Fibroblast of lung (primary cell): Measurements from ENCODE around the gene SGSH. TPM values are rescaled to one million over a fixed set of nuclear protein-coding genes. Genes with fewer than 3 reads are reported as not detected.

Experiments used
- DNase-seq, 2 donors: peaks; one replicate each; pipeline versions ENCODE4 v3.0.0 to v3.0.0-alpha.2; 2010; ENCODE audit warnings: low read depth in 2 of 2
- H2AFZ ChIP-seq: 2 replicates; pipeline ENCODE4 v1.5.1; 2012; ENCODE audit warnings: low read length, control low read depth, inconsistent platforms
- H3K27ac ChIP-seq: 2 replicates; pipeline ENCODE4 v1.5.1; 2011; ENCODE audit warnings: low read length, control low read depth; ENCODE audit not compliant: insufficient read depth
- H3K27me3 ChIP-seq: 2 replicates; pipeline ENCODE4 v1.5.1; 2011; ENCODE audit warnings: mild to moderate bottlenecking, low read length; ENCODE audit not compliant: control insufficient read depth, insufficient read depth
- H3K36me3 ChIP-seq: 2 replicates; pipeline ENCODE4 v1.5.1; 2011; ENCODE audit warnings: low read length; ENCODE audit not compliant: control insufficient read depth, insufficient read depth
- H3K4me1 ChIP-seq: 2 replicates; pipeline ENCODE4 v1.5.1; 2011; ENCODE audit warnings: low read length; ENCODE audit not compliant: control insufficient read depth, insufficient read depth; ENCODE audit errors: extremely low read depth
- H3K4me2 ChIP-seq: 2 replicates; pipeline ENCODE4 v1.5.1; 2011; ENCODE audit warnings: low read length, control low read depth; ENCODE audit not compliant: insufficient read depth; ENCODE audit errors: extremely low read depth
- H3K4me3 ChIP-seq, 4 experiments: fragments of 200-600 bp in 1 of 4; sonication (generic) in 1 of 4; replicated peaks in 1 of 4; 2 replicates each; pipeline ENCODE4 v1.5.1; 2011 to 2016; ENCODE audit warnings: low read length in 4 of 4, low read depth in 3 of 4, mild to moderate bottlenecking in 3 of 4, control low read depth in 2 of 4, inconsistent platforms in 1 of 4, mixed read lengths in 1 of 4; ENCODE audit not compliant: insufficient read depth in 1 of 4; ENCODE audit errors: control extremely low read depth in 1 of 4
- H3K79me2 ChIP-seq: 2 replicates; pipeline ENCODE4 v1.5.1; 2012; ENCODE audit warnings: mild to moderate bottlenecking, low read length, inconsistent platforms; ENCODE audit not compliant: control insufficient read depth, insufficient read depth
- H3K9ac ChIP-seq: 2 replicates; pipeline ENCODE4 v1.5.1; 2011; ENCODE audit warnings: mild to moderate bottlenecking, low read length, control low read depth; ENCODE audit not compliant: insufficient read depth
- H3K9me3 ChIP-seq: 2 replicates; pipeline ENCODE4 v1.5.1; 2012; ENCODE audit warnings: low read depth, low read length; ENCODE audit not compliant: control insufficient read depth, insufficient read depth
- H4K20me1 ChIP-seq: 2 replicates; pipeline ENCODE4 v1.5.1; 2011; ENCODE audit warnings: low read length; ENCODE audit not compliant: control insufficient read depth, insufficient read depth; ENCODE audit errors: extremely low read depth
- EZH2 ChIP-seq: IDR thresholded peaks from 2 replicates; pipeline ENCODE4 v1.5.1; 2012; ENCODE audit warnings: low read length, control low read depth, mild to moderate bottlenecking; ENCODE audit errors: missing control alignments
- polyA plus RNA-seq, 2 donors: library from polyadenylated mRNA; depleted of rRNA in 1 of 2; stranded (reverse) in 1 of 2; unstranded in 1 of 2; fragments of >200 nt; gene quantifications; 2 replicates each; pipeline ENCODE4 v1.2.1, GENCODE V29; 2011 to 2012; ENCODE audit warnings: missing spikeins in 1 of 2
- total RNA-seq: library from RNA; depleted of rRNA; stranded (reverse); fragments of >200 nt; gene quantifications from 2 replicates; pipeline ENCODE4 v1.2.1, GENCODE V29; 2014
- TF ChIP-seq, protein P1 (sequence below), 2 donors: IDR thresholded peaks in 1 of 2; conservative IDR thresholded peaks in 1 of 2; 1 replicate in 1 of 2; 2 replicates in 1 of 2; pipeline ENCODE4 v1.5.1; 2011 to 2012; ENCODE audit warnings: low read length in 2 of 2, control low read depth in 1 of 2, inconsistent platforms in 1 of 2, low read depth in 1 of 2, mild to moderate bottlenecking in 1 of 2

SGSH gene
- total and polyA plus RNA-seq, 2 donors (not counting 1 experiment from before 2014, with no cell fraction given) = 26.9 to 57.2 TPM

DNA sequence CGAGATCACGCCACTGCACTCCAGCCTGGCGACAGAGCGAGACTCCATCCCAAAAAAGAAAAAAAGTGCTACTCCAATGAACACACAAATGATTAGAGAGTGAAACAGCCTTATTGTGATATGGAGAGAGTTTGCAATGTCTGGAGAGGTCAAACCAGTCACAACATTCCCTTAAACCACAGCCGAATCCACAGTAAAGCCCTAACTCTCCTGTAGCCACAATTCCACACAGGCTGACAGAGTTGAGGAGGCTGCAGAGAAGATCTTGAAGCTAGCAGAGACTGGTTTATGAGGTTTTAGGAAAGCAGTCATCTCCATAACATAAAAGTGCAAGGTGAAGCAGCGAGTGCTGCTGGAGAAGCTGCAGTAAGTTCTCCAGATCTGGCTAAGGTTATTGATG is 47.3 kb upstream of the SGSH start:
- peaks cover 14% of the 10 kb centered on the region for H3K4me1 ChIP-seq
- H3K36me3 ChIP-seq = peaks cover 13% of the 10 kb centered on the region
- H3K4me3 ChIP-seq = no peak overlapping the region
- no peaks in the 10 kb centered on the region for H4K20me1 ChIP-seq
- no peak overlapping the region for H2AFZ ChIP-seq
- no peak overlapping the region for H3K9ac ChIP-seq
- no peak overlapping the region for H3K27ac ChIP-seq
- H3K79me2 ChIP-seq = peaks cover 33% of the 10 kb centered on the region
- TF ChIP-seq, protein P1, sequence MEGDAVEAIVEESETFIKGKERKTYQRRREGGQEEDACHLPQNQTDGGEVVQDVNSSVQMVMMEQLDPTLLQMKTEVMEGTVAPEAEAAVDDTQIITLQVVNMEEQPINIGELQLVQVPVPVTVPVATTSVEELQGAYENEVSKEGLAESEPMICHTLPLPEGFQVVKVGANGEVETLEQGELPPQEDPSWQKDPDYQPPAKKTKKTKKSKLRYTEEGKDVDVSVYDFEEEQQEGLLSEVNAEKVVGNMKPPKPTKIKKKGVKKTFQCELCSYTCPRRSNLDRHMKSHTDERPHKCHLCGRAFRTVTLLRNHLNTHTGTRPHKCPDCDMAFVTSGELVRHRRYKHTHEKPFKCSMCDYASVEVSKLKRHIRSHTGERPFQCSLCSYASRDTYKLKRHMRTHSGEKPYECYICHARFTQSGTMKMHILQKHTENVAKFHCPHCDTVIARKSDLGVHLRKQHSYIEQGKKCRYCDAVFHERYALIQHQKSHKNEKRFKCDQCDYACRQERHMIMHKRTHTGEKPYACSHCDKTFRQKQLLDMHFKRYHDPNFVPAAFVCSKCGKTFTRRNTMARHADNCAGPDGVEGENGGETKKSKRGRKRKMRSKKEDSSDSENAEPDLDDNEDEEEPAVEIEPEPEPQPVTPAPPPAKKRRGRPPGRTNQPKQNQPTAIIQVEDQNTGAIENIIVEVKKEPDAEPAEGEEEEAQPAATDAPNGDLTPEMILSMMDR (conservative IDR thresholded peaks at IDR 0.05 in 1 of 2, IDR thresholded peaks at IDR 0.05 in 1 of 2; ENCODE audit: low read depth in 1 of 2, low read length in 2 of 2) = no peak
- no peak for TF ChIP-seq EZH2
- no peak overlapping the region for H3K4me2 ChIP-seq
- DNase-seq = peak in 1 of 2 donors; percentile 67
- H3K27me3 ChIP-seq = no peaks in the 10 kb centered on the region
- H3K9me3 ChIP-seq = no peaks in the 10 kb centered on the region

DNA sequence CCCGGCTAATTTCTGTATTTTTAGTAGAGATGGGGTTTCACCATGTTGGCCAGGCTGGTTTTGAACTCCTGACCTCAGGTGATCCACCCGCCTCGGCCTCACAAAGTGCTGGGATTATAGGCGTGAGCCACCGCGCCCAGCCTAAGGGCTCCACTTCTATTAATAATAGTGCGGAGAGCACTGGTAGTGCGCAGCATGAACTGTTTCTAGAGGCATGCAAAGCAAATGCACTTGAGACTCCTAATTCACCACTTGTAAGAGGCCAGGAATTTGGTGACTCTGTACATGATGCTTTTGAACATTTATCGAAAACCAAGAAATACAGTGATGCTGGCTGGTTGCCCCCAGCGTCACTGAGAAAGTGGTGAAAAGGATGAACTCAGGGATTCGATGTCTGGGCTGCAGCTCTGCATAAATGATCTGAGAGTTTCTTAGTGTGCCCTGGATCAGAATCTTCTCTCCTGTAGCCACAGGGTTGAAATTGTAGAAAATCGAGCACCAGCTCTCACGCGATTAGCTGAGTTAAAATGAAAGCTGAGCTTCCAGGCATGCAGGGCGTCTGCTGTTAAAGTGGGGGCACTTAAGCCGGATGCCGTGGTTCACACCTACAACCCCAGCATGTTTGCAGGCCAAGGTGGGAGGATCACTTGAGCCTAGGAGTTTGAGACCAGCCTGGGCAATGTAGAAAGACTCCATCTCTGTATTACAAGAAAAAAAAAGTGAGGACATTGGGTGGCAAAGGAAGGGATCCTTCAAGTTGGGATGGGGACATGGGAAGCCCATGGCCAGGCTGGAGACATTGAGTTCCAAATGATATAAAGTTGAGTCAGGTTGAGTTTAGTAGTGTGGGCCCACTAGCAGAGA is 45.3 kb upstream of the SGSH start:
- no peaks in the 10 kb centered on the region for H3K27me3 ChIP-seq
- no peak overlapping the region for H2AFZ ChIP-seq
- H3K4me1 ChIP-seq = peaks cover 17% of the 10 kb centered on the region
- no peak for TF ChIP-seq EZH2
- TF ChIP-seq, protein P1 (conservative IDR thresholded peaks at IDR 0.05 in 1 of 2, IDR thresholded peaks at IDR 0.05 in 1 of 2; ENCODE audit: low read depth in 1 of 2, low read length in 2 of 2) = no peak
- no peak overlapping the region for H3K4me2 ChIP-seq
- H3K9me3 ChIP-seq = no peaks in the 10 kb centered on the region
- peaks cover 11% of the 10 kb centered on the region for H3K36me3 ChIP-seq
- H4K20me1 ChIP-seq = no peaks in the 10 kb centered on the region
- DNase-seq = peak in 1 of 2 donors; percentile 50
- no peak overlapping the region for H3K4me3 ChIP-seq
- peaks cover 44% of the 10 kb centered on the region for H3K79me2 ChIP-seq
- no peak overlapping the region for H3K9ac ChIP-seq
- no peak overlapping the region for H3K27ac ChIP-seq

DNA sequence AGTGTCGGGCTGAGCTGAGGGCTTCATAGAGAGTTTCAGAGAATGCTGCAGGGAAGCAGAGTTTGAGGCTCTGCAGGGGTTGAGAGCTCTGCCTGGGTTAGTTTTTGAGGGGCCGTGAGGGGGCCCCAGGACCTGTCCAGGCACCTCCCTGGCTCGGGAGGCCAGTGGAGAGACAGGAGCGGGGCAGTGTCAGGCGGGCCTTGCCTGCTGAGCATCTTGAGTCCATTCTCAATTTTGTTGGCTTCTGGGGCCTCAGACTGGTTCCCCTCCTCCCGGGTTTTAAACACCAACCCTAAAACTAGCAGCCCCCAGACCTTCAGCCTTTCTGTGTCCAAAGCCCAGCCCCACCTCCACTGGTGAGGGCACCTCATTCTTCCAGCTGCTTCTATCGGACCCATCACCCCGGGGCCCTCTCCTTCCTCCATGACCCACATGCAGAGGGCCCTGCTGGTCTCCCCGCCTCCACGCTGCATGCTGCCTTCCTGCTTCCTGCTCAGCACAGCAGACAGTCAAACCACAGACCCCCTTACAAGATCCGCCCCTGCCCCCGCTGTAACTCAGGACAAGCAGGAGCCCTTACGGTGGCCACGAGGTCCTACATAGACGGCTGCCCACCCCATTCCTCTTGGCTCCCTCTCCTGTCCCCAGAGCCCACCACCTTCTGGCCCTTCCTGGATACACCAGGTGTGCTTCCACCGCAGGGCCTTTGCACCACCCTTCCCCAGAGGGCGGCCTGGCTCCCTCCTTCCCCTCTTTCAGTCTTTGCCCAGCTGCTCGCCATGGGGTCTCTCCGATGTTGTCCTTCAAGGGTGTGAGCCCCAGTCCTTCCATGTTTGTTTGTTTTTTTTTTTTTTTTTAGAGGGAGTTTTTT is 44.3 kb upstream of the SGSH start:
- H2AFZ ChIP-seq = no peak overlapping the region
- peaks cover 40% of the 10 kb centered on the region for H3K79me2 ChIP-seq
- H3K27me3 ChIP-seq = no peaks in the 10 kb centered on the region
- peak overlapping the region; percentile 83 for H3K4me2 ChIP-seq
- TF ChIP-seq EZH2 = no peak
- TF ChIP-seq, protein P1 (conservative IDR thresholded peaks at IDR 0.05 in 1 of 2, IDR thresholded peaks at IDR 0.05 in 1 of 2; ENCODE audit: low read depth in 1 of 2, low read length in 2 of 2) = no peak
- no peaks in the 10 kb centered on the region for H3K9me3 ChIP-seq
- H3K4me3 ChIP-seq = peak overlapping the region; percentile 48 to 91 (median 71)
- H3K9ac ChIP-seq = peak overlapping the region; percentile 2
- peaks cover 17% of the 10 kb centered on the region for H3K4me1 ChIP-seq
- H3K27ac ChIP-seq = no peak overlapping the region
- H3K36me3 ChIP-seq = peaks cover 3% of the 10 kb centered on the region
- no peaks in the 10 kb centered on the region for H4K20me1 ChIP-seq
- DNase-seq = no peak
